ENCODE measurements around the gene MLC1. TPM values are rescaled to one million over a fixed set of nuclear protein-coding genes. Genes with fewer than 3 reads are reported as not detected.

The MLC1 gene
- total RNA-seq, 1 donor from 2014 or later: 1.2 TPM

GRCh38 chr22:50049299-50050195, 35.7 kb downstream of the MLC1 start:
- no peak overlapping the region for H3K27ac Mint-ChIP-seq (ENCODE audit: unreplicated experiment)
- no peaks in the 10 kb centered on the region for H3K9me3 Mint-ChIP-seq (ENCODE audit: unreplicated experiment)
- peaks cover 5% of the 10 kb centered on the region for H3K27me3 Mint-ChIP-seq (ENCODE audit: unreplicated experiment)
- no peak overlapping the region for H3K4me3 Mint-ChIP-seq (ENCODE audit: unreplicated experiment)
- H3K4me1 Mint-ChIP-seq (ENCODE audit: unreplicated experiment): no peaks in the 10 kb centered on the region
- H3K36me3 Mint-ChIP-seq (ENCODE audit: low read depth, unreplicated experiment): peaks cover 5% of the 10 kb centered on the region
- DNase-seq (ENCODE audit: low spot score): no peak
- no peak for TF ChIP-seq CTCF (IDR thresholded peaks at IDR 0.05; ENCODE audit: unreplicated experiment)

- no peaks in the 10 kb centered on the region for H3K4me1 Mint-ChIP-seq (ENCODE audit: unreplicated experiment)
- no peak for DNase-seq (ENCODE audit: low spot score)
- no peak overlapping the region for H3K27ac Mint-ChIP-seq (ENCODE audit: unreplicated experiment)
- H3K4me3 Mint-ChIP-seq (ENCODE audit: unreplicated experiment): no peak overlapping the region
- H3K9me3 Mint-ChIP-seq (ENCODE audit: unreplicated experiment): no peaks in the 10 kb centered on the region
- peaks cover 6% of the 10 kb centered on the region for H3K27me3 Mint-ChIP-seq (ENCODE audit: unreplicated experiment)
- TF ChIP-seq CTCF (IDR thresholded peaks at IDR 0.05; ENCODE audit: unreplicated experiment): no peak
- peaks cover 5% of the 10 kb centered on the region for H3K36me3 Mint-ChIP-seq (ENCODE audit: low read depth, unreplicated experiment)
Observed at GRCh38 chr22:50048836-50049235, 36.4 kb downstream of the MLC1 start.

DNA sequence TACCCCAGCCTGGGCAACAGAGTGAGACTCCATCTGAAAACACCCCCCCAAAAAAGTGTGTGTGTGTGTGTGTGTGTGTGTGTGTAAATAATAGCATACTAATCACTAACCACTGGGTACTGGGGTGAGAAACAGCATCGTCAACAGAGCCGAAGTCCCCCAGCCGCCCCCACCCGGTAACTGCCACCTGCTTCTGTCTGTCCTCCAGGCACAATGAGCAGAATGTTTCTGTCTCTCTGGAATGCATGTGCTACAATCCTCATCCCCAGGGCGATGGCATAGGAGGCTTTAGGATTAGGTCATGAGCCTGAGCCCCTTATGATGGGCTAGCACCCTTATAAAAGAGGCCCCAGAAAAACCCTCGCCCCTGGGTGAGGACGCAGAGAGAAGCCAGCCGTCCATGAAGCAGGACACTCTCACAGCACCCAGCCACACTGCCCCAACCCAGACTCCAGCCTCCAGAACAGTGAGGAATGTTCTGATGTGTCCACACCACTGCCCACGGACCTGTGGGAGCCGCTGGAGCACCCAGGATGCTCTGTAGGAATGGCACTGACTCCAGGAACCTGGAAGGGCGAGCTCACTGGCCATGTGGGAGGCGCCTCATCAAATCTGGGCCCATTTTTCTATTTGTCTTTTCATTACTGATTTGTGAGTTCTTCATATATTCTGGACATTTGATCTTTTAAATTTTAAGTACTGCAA, 37.0 kb downstream of the MLC1 start:
- Mint-ChIP-seq H3K27me3 (ENCODE audit: unreplicated experiment) (peaks cover 3% of the 10 kb centered on the region), H3K4me1 (ENCODE audit: unreplicated experiment) (no peaks in the 10 kb centered on the region), H3K36me3 (ENCODE audit: low read depth, unreplicated experiment) (peaks cover 1% of the 10 kb centered on the region), H3K4me3 (ENCODE audit: unreplicated experiment) (no peak overlapping the region), H3K27ac (ENCODE audit: unreplicated experiment) (no peak overlapping the region), H3K9me3 (ENCODE audit: unreplicated experiment) (no peaks in the 10 kb centered on the region)
- no peak for TF ChIP-seq CTCF (IDR thresholded peaks at IDR 0.05; ENCODE audit: unreplicated experiment)
- no peak for DNase-seq (ENCODE audit: low spot score)

GRCh38 chr22:50047346-50047745, 37.9 kb downstream of the MLC1 start:
- Mint-ChIP-seq H3K4me1 (ENCODE audit: unreplicated experiment) (no peaks in the 10 kb centered on the region), H3K4me3 (ENCODE audit: unreplicated experiment) (no peak overlapping the region), H3K9me3 (ENCODE audit: unreplicated experiment) (no peaks in the 10 kb centered on the region), H3K36me3 (ENCODE audit: low read depth, unreplicated experiment) (no peaks in the 10 kb centered on the region), H3K27ac (ENCODE audit: unreplicated experiment) (no peak overlapping the region), H3K27me3 (ENCODE audit: unreplicated experiment) (peaks cover 3% of the 10 kb centered on the region)
- no peak for DNase-seq (ENCODE audit: low spot score)
- no peak for TF ChIP-seq CTCF (IDR thresholded peaks at IDR 0.05; ENCODE audit: unreplicated experiment)

All from endothelial cell (in vitro differentiated cells).